Peyer's patch (tissue), 4 donors: ENCODE results near the gene ZNF853. TPM values are rescaled to one million over a fixed set of nuclear protein-coding genes. Genes with fewer than 3 reads are reported as not detected.

ENCODE experiments used
- DNase-seq, 3 donors: peaks; one replicate each; pipeline ENCODE4 v3.0.0-alpha.2; 2017 to 2019
- H3K27ac ChIP-seq, 4 donors: fragments of 200-600 bp; sonication (generic); one replicate each; pipeline ENCODE4 v1.5.1; 2016 to 2019
- H3K27me3 ChIP-seq, 2 donors: fragments of 200-600 bp; sonication (generic); one replicate each; pipeline ENCODE4 v1.5.1; 2019
- H3K36me3 ChIP-seq, 3 donors: fragments of 200-600 bp; sonication (generic); one replicate each; pipeline ENCODE4 v1.5.1; 2016 to 2019
- H3K4me1 ChIP-seq, 4 donors: fragments of 200-600 bp; sonication (generic); one replicate each; pipeline ENCODE4 v1.5.1; 2016 to 2019
- H3K4me3 ChIP-seq, 4 donors: fragments of 200-600 bp; sonication (generic); 1 replicate in 3 of 4; 2 replicates in 1 of 4; pipeline ENCODE4 v1.5.1; 2016 to 2019; ENCODE audit warnings: mild to moderate bottlenecking in 1 of 4
- H3K9me3 ChIP-seq, 4 donors: fragments of 200-600 bp; sonication (generic); one replicate each; pipeline ENCODE4 v1.5.1; 2016 to 2019; ENCODE audit warnings: mild to moderate bottlenecking in 1 of 4
- POLR2A ChIP-seq, 2 donors: fragments of 450-650 bp; IDR thresholded peaks; one replicate each; pipeline ENCODE4 v1.5.1; 2017; ENCODE audit warnings: antibody characterized with exemption in 2 of 2, mild to moderate bottlenecking in 2 of 2, moderate library complexity in 2 of 2
- total RNA-seq, 4 donors: library from RNA; depleted of rRNA; stranded (reverse); fragments of >200 nt; gene quantifications; one replicate each; pipeline ENCODE4 v1.1.0, GENCODE V29; 2016
- TF ChIP-seq, protein P1 (sequence below), 6 experiments: fragments of 450-650 bp in 4 of 6; fragments of 200-600 bp in 2 of 6; sonication (generic) in 1 of 6; IDR thresholded peaks; one replicate each; pipeline ENCODE4 v1.5.1; 2017 to 2019; ENCODE audit warnings: antibody characterized with exemption in 6 of 6, mild to moderate bottlenecking in 3 of 6, moderate library complexity in 1 of 6

Gene ZNF853
- total RNA-seq, 4 donors from 2014 or later = 1.1 to 8.3 (median 2.5) TPM

DNA sequence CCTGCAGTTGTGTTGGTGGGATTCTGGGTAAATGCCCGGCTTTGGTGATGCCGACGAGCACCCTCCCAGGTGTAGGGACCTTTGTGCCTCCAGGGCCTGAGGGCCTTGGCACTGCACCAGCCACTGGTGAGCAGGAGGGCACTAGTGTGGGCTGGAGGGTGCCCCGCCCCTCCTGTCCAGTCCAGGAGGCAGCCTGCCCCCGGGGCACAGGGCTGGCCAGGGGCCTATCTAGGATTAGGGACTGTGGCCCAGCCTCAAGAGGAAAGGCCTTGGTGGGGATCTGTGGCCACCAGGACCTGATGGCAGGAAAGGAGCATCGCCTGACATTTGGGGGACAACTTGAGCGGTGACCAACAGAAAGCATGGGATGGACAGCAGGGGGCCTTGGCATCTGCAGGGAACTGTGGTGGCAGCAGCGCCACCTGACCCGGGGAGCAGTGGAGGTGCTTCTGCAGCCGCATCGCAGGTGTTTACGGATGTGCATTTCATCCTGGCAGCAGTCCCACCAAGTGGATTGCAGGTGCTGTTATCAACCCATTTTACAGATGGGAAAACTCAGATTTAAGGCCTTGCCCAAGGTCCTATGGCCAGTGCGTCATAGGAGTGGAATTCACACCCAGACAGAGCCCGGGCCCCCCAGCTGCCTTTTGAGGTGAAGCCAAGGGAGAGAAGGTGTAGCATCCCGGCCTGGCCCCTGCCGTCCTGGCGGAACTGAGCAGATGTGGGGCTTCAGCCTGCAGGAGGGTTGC, 32.8 kb downstream of the ZNF853 start:
- peaks cover 0 to 88% (median 0%) of the 10 kb centered on the region in 3 donors for H3K36me3 ChIP-seq
- no peaks in the 10 kb centered on the region for H3K27me3 ChIP-seq
- no peaks in the 10 kb centered on the region for H3K4me1 ChIP-seq
- no peak overlapping the region for H3K27ac ChIP-seq
- no peak overlapping the region for H3K4me3 ChIP-seq
- DNase-seq = no peak
- TF ChIP-seq POLR2A (IDR thresholded peaks at IDR 0.05) = no peak
- TF ChIP-seq, protein P1, sequence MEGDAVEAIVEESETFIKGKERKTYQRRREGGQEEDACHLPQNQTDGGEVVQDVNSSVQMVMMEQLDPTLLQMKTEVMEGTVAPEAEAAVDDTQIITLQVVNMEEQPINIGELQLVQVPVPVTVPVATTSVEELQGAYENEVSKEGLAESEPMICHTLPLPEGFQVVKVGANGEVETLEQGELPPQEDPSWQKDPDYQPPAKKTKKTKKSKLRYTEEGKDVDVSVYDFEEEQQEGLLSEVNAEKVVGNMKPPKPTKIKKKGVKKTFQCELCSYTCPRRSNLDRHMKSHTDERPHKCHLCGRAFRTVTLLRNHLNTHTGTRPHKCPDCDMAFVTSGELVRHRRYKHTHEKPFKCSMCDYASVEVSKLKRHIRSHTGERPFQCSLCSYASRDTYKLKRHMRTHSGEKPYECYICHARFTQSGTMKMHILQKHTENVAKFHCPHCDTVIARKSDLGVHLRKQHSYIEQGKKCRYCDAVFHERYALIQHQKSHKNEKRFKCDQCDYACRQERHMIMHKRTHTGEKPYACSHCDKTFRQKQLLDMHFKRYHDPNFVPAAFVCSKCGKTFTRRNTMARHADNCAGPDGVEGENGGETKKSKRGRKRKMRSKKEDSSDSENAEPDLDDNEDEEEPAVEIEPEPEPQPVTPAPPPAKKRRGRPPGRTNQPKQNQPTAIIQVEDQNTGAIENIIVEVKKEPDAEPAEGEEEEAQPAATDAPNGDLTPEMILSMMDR (IDR thresholded peaks at IDR 0.05) = no peak
- H3K9me3 ChIP-seq = peaks cover 0 to 3% (median 0%) of the 10 kb centered on the region in 4 donors

DNA sequence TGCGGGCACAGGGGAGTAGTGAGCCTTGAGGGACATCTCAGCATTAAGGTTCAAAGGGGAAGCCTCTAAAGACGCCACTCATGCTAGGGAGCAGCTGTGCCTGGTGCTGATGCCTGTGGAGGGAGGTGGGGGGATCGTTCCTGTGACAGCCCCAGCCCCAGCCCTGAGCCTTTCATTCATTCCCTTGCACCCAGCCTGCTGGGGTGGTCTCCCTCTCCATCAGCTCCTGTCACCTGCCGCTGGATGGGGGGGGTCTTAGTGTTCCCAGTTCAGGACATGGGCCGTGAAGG, 33.4 kb downstream of the ZNF853 start:
- DNase-seq = no peak
- Histone ChIP-seq H3K9me3 (peaks cover 0 to 3% (median 0%) of the 10 kb centered on the region in 4 donors), H3K27ac (no peak overlapping the region), H3K36me3 (peaks cover 0 to 84% (median 0%) of the 10 kb centered on the region in 3 donors), H3K27me3 (no peaks in the 10 kb centered on the region), H3K4me1 (no peaks in the 10 kb centered on the region), H3K4me3 (no peak overlapping the region)
- TF ChIP-seq, protein P1 (IDR thresholded peaks at IDR 0.05) = no peak
- no peak for TF ChIP-seq POLR2A (IDR thresholded peaks at IDR 0.05)

DNA sequence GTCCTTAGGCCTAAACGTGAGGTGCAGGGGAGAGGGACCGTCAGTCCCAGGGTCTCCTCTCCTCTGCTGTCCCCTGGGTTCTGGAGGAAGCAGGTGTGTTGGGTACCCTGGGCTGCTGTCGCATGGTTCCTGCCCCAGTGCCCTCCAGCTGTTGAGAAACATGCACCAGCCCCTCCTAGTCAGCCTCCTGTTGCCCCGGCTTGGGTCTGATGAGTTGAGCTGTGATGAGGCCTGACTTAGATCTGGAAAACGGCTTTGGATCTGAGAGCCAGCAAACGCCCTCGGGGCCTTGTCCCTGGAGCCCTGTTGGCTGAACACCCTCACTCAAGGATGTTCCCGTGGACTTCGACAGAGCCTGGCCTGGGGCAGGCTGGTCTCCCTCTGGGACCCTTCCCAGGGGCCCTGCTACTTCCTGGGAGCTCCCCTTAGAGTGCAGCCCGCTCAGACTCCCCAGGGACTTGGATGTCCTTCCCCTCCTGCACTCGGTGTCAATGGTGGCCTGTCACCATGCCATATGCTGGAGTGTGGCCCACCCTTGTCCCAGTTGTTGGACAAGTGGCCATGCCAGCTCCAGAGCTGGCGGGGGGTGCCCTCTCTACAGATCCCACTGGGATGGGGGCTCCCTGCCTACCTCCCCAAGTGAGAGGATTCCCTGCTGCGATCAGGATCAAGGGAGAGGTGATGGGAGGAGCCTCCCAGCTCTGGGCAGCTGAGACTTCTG, 34.0 kb downstream of the ZNF853 start:
- TF ChIP-seq, protein P1 (IDR thresholded peaks at IDR 0.05) = no peak
- no peak for TF ChIP-seq POLR2A (IDR thresholded peaks at IDR 0.05)
- Histone ChIP-seq H3K27me3 (no peaks in the 10 kb centered on the region), H3K4me3 (no peak overlapping the region), H3K9me3 (peaks cover 0 to 3% (median 0%) of the 10 kb centered on the region in 4 donors), H3K4me1 (no peaks in the 10 kb centered on the region), H3K36me3 (peaks cover 0 to 84% (median 0%) of the 10 kb centered on the region in 3 donors), H3K27ac (no peak overlapping the region)
- DNase-seq = no peak

DNA sequence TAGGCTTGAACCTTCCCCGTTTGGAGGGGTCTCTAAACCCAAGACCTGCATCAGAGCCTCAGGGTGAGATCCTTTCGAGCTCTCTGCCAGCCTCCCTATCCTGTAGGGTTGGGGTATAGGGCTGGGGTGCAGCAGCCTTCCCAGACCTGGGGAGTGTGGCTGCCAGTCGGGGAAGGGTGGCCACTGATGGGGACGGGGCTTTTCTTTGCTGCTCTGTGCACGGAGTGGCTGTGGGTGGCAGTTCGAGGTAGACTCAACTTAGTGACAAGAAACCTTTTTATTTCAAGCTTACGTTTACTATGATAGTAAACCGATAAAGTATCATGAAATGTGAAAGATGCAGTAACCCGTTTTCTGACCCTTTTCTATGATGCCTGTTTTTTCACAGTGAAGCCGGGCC, 34.7 kb downstream of the ZNF853 start:
- no peak overlapping the region for H3K4me3 ChIP-seq
- no peaks in the 10 kb centered on the region for H3K4me1 ChIP-seq
- no peaks in the 10 kb centered on the region for H3K27me3 ChIP-seq
- no peak overlapping the region for H3K27ac ChIP-seq
- DNase-seq = peak in 1 of 3 donors; percentile 3
- TF ChIP-seq, protein P1 (IDR thresholded peaks at IDR 0.05) = no peak
- TF ChIP-seq POLR2A (IDR thresholded peaks at IDR 0.05) = no peak
- H3K36me3 ChIP-seq = peaks cover 0 to 84% (median 0%) of the 10 kb centered on the region in 3 donors
- H3K9me3 ChIP-seq = peaks cover 0 to 3% (median 0%) of the 10 kb centered on the region in 4 donors

DNA sequence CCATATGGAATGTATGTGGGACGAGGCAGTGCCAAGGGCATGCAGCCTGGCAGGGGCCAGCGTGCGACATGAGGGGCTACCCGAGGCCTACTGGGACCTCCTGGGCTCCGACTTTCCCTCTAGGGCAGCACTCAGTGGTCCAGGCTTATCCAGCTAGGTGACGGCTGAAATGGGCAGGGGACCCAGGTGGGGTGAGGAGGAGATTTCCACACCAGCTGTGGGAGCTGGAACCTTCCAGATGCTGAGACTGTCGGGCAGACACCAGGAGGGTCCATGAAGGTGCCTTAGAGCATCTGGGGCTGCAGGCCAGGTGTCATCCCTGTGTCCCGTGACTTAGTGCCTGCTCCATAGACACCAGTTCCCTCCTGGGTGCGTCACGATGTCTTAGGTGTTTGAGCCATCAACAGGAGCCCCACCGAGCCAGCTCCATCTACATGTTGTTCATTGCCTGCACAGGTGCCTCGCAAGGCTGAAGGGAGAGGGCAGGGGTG, 35.2 kb downstream of the ZNF853 start:
- TF ChIP-seq, protein P1 (IDR thresholded peaks at IDR 0.05) = no peak
- no peak for TF ChIP-seq POLR2A (IDR thresholded peaks at IDR 0.05)
- Histone ChIP-seq H3K4me1 (no peaks in the 10 kb centered on the region), H3K4me3 (no peak overlapping the region), H3K9me3 (peaks cover 0 to 3% (median 0%) of the 10 kb centered on the region in 4 donors), H3K27me3 (no peaks in the 10 kb centered on the region), H3K27ac (no peak overlapping the region), H3K36me3 (peaks cover 0 to 84% (median 0%) of the 10 kb centered on the region in 3 donors)
- peak in 1 of 3 donors; percentile 43 for DNase-seq
